CD4-positive, alpha-beta T cell treated with Interleukin-1 beta for 1 hour (primary cell): ENCODE measurements around the gene ASB12.

Experiments
- DNase-seq, 2 donors: peaks; one replicate each; pipeline ENCODE4 v3.0.0-alpha.2; 2020 to 2022

The ASB12 gene

GRCh38 chrX:64186974-64187761 is 43.2 kb downstream of the ASB12 start:
- DNase-seq = no peak

- no peak for DNase-seq
Measured at GRCh38 chrX:64184396-64184795, 46.0 kb downstream of the ASB12 start.

GRCh38 chrX:64182208-64182607 is 48.2 kb downstream of the ASB12 start:
- no peak for DNase-seq

GRCh38 chrX:64176876-64177275 is 53.5 kb downstream of the ASB12 start:
- no peak for DNase-seq
